UCSD-AML1 (cell line): ENCODE data around the gene TMEM220.
"Not testable (repeated sequence)": the region's sequence is repeated elsewhere in the genome, so short reads cannot be mapped to it uniquely, and the experiment has no call there.

Experiments used
- DNase-seq: peaks from one replicate; lab custom pipeline; 2025; ENCODE audit not compliant: unreplicated experiment; lab: John Stamatoyannopoulos, UW

Gene TMEM220

DNA sequence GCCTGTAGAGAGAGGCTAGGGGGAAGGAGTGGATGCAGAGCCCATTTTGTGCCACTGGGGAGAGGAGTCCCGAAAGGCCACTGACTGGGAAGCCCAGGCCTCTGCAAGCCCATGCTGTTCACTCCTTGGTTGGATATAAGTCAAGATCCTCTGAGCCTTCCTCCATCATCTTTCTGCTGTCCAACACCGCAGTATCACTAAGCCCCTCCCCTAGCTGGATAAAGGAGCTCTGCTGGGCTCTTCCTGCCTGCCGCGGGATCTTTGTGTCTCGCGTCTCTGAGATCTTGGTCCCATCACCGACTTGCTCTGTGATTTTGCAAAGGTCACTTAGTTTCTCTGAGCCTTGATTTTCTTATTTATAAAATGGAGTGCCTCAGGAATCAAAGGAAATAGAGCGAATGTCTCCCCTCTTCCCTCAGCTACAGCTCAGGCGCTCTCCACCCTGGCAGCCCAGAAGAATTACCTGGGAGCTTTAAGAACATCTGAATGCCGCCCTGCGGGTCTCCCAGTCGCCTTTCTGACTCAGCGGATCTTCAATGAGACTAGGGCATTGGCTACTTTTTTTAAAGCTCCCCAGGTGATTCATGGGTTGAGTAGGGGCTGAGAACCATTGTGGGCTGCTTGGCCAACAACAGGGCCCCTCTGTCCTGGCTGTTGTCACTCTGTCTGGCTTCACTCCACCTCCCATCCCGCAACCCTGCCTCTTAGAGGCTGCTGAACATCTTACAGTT lies 25.2 kb upstream of the TMEM220 start:
- no peak for DNase-seq

DNA sequence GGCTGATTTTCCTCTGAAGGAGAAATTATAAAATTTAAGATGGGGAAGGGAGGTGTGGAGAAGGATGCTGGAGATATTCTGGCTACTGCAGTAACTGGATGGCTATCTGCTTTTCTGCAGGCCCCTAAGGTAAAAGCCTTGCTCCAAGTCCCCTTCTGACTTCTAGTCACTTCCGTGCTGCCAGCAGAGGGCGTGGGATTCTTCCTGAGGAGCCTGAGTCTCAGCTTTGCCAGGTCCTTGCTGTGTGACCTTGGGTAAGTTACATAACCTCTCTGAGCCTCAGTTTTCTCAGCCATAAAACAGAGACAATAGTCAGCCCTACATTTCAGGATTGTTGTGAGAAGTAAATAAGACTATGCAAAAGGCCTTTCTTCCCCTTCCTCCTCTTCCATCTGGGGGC lies 24.3 kb upstream of the TMEM220 start:
- DNase-seq: peak; percentile 12

DNA sequence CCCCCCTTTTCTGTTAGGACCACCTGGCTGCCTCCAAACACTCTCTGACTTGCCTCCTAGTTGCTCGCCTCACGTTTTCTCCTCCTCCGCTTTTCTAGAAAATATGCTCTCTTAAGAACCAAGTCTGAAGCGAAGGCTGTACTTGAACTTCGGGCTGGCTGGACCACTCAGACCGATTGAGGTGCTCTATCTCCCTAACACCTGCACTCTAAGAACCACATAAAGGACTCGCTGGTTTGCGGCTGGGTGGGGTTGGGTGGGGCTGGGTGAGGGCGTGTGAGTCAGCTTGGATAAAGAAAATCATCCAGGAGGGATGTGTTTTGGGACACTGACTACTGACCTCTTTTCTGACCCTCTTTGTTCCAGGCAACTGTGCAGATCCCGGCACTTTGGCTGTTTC lies 22.9 kb upstream of the TMEM220 start:
- no peak for DNase-seq

DNA sequence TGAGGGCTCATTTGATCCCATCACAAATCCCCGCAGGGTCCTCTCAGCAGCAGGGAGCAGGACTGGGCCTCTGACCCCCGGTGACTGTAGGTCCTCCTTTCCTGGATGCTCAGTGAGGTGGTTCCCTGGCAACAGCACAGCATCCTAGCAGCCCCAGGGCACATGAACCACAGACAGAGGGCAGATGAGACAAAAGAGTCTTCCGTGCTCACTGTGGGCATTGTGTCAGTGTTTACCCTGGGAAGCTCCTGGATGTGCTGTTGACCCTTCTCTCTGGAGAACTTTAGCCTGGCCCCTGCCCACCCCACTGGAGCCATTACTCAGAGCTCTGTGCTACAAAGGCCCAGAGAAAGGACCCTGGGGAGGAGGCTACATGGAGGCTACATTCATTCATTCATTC lies 21.7 kb upstream of the TMEM220 start:
- DNase-seq: no peak

DNA sequence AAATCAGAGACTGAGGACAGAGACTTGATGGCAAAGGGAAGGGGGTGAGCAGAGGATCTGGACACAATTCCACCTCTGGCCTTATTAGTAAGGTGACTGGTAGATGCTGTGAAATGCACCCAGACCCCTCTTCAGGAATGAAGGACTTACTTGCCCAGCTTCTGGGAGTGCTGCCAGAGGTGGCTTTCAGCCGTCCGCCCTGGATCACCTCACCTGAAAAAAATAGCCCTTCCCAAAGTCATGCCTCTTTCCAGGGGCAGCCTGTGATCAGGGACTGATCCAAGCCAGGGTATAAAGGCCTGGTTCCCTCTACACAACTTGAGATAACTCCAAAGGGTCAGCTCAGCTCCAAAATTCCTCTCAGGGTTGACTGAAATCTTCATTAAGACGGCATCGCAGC lies 20.4 kb upstream of the TMEM220 start:
- no peak for DNase-seq

DNA sequence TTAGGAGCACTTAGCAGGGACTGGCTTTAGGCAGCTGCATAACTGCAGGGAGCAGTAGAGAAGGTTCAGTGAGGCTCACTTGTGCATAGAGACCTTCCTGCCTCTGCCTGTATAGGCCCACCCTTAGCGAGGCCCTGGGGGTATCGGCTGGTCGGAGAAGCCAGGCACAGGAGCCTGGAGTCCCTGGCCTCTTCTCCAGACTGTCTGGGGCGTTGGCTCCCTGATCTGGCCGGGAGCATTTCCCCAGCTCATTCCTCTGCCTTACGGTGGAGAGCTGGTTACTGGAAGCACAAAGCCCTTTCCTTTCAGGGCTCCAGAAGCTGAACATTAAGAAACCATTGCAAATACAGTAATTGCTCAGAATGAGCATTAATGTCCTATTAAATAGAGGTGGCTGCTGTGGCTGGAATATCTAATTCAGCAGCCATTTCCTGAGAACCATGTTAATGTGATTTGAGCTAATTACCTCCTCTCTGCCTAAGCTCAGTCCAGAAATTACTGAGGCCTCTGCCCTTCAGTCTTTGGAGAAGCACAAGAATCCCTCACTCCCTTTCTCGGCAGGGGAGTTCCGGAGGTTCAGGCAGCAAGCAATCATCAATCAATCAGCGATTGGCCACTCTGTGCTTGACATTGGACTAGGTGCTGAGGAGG lies 18.8 kb upstream of the TMEM220 start:
- DNase-seq: no peak

DNA sequence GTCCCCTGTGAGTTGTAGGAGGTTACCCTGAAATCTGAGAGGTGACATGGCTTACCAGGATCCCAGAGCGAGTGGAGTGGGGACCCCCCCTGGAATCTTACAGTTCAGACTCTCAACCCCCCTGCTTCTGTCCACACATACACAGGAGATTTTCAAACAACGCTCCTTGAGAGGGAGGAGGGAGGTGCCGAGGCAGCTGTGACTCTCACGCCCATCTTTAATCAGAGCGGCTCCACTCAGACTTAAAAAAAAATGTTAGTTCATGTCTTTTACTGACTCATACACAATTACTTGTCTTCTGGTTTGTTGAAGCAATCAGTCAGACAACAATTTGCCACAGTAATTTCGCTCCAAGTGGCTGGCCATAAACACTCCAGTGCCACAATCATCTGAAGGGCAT lies 15.4 kb upstream of the TMEM220 start:
- no peak for DNase-seq

DNA sequence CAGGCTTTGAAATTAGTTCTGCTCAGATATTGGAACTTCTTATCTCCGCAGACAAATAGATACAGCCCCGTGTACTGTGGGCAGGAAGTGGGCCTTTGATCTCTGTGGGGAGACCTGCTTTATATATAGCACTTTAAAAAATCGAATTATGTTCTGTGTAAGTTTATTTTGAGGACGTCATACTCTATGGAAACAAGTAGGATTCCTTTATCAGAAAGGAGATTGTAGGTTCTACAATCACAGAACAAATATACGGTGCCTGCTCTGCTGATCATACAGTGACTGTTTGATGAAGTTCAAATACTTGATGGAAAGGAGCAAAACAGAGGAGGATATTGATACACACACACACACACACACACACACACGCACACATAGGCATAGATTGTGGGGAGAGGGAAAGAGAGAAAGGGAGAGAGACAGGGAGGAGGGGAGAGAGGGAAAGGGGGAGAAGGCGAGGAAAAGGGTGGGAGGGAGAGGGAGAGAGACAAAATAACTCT lies 14.7 kb upstream of the TMEM220 start:
- no peak for DNase-seq

DNA sequence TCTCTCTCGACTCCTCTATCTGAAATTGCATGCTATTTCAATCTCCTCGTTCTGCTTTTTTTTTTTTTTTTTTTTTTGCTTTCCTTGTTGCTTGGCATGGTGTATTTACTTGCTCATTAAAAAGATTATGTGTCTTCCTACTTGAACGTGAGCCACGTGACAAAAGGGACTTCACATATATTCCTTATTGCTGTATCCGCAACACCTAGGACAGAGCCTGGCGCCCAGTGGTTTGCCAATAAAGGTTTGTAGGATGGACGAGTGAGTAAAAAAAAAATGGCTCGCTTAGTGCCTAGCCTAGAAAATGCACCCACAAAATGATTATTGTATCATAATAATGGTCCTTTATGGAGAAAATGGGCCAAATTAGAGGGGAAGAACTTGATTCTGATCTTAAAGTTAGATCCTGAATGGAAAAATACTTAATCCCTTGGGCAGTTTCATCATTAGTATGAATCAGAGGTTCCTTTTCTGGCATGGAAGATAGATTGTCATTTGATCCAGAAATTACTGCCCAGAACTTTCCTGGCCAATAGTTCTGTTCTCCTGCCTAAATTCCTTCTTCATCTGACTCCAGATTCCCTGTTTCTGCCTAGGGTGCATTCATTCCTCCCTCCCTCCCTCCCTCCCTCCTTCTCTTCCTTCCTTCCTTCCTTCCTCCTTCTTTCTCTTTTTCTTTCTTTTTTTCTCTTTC lies 13.6 kb upstream of the TMEM220 start:
- DNase-seq: no peak

DNA sequence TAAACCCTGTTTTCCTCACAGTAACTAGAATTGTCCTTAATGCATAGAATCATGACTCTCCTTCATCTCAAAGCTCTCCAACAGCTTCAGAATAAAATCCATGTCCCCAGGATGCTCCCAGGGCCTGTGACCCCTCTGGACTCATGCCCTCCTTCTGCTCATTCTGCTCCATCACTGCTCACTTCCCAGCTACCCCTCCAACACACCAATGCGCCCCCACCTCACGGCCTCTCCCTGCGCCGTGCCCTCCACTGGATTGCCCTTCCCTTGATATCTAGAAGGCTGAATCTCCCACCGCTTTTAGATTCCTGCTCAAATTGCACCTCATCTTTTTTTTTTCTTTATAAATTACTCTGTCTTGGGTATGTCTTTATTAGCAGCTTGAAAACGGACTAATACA lies 12.6 kb upstream of the TMEM220 start:
- no peak for DNase-seq

DNA sequence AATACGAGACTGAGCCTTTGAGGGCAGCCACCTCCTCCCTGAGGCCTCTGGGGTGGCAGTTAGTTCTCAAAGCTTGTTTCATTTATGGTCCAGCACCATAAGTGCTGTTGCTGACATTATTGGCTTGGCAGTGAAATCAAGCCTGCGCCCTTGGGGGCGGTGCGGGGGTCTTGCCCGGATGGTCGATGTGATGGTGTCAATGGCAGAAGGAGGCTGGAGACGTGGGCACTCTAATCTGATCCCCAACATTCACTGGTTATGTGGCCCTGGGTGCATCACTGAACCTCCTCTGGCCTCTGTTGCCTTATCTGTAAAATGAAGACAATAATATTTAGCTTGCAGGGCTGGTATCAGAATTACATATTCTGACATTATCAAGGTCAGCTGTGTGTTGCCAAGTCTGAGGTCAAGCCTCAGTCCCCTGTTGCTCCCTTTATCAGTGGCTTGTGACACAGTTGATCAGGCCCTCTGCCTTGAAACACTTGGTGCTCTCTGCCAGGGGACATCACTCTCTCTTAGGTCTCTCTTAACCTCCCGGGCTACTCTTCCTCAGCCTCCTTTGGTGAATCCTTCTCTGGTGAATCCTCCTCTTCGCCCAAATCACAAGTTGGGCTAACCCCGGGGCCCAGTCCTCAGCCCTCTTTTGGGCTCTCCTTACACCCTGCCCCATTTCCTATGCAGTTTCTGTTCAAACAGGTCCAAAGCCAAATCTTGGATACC lies 11.8 kb upstream of the TMEM220 start:
- no peak for DNase-seq

DNA sequence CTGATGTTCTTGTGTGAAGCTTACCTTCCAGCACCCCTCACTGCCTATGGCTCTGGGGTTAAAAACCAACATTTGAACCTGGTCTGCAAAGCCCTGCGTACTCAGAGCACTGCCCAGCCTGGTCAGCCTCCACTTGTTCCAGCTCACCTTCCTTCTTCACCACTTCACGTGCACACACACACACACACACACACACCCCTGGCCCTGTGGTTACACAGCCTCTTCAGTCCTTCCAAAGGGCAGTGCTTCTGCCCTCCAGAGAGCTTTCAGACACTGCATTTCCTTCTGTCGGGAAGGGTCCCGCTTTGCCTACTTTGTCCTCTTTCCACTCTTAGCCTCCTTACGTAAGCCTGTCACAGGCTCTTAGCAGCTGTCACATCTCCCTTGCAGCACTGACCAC lies 9.6 kb upstream of the TMEM220 start:
- no peak for DNase-seq

DNA sequence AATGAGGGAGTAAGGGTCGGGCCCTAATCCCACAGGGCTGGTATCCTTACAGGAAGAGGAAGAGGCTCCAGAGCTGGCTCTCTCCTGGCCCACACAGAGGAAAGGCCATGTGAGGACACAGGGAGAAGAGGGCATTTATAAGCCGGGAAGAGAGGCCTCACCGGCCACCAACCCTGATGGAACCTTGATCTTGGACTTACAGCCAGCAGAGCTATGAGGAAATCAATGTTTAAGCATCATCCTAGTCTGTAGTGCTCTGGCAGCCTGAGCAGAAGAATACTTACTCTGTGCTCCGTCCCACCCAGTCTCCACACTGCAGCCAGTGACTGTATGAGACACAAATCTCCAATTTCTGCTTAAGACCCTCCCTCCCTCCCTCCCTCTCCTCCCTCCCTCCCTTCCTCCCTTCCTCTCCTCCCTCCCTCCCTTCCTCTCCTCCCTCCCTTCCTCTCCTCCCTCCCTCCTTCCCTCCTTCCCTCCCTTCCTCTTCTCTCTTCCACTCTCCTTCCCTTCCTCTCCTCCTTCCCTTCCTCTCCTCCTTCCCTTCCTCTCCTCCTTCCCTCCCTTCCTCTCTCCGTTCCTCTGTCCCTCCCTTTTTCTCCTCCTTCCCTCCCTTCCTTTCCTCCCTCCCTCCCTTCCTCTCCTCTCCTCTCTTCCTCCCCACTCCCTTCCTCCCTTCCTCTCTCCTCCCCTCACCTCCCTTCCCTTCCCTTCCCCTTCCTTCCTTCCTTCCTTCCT lies 8.9 kb upstream of the TMEM220 start:
- no peak for DNase-seq

DNA sequence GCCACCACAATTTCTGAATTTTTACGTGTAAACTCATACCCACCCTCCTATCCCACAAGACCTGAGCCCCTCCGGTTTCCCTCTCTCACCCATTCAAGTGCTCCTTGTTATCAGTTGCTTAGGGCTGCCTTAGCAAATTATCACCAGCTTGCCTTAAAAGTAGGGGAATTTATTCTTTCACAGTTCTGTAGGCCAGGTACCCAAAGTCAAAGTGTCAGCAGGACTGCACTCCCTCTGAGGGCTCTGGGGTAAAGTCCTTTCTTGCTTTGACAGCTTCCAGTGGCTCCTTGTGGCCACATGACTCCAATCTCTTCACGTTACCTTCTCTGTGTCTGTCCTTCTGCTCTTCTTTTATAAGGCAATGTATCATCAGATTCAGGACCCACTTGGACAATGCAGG lies 7.9 kb upstream of the TMEM220 start:
- no peak for DNase-seq

DNA sequence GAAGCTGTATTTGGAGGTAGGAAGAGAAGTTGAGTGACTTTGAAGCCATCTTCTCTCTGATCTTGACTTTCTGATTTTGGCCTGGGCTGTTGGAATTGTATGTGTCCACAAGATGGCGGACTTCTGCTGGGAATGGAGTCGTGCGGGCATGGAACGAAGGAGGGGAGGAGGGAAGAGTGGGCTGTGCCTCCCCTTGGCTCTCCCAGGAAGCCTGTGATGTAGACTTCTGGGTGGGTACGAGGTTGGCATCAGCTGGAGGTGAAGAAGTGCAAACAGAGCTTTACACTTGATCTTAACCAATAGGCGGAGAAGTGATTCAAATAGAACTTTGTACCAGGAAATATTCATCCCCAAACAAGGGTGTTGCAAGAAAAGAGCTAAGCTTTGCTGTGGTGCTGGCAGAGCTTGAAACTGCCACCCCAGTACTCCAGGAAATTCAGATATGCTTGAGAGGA lies 7.4 kb upstream of the TMEM220 start:
- DNase-seq: peak; percentile 38

DNA sequence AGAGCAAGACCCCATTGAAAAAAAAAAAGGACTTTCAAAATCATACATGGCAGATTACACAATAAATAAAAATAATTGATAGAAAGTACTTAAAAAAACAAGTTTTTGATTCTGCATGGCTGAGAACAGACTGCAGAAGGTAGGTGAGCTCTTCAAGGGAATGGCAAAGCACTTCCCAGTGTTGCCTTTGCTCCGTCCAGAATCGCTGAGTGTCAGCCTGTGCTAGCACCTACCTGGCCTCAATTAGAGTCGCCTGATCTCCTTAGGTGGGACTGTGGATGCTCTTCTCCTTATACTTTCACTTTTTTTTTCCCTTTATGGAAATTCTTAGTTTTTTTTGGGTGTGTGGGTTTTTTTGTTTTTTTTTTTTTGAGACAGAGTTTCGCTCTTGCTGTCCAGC lies 6.0 kb upstream of the TMEM220 start:
- DNase-seq: no peak

DNA sequence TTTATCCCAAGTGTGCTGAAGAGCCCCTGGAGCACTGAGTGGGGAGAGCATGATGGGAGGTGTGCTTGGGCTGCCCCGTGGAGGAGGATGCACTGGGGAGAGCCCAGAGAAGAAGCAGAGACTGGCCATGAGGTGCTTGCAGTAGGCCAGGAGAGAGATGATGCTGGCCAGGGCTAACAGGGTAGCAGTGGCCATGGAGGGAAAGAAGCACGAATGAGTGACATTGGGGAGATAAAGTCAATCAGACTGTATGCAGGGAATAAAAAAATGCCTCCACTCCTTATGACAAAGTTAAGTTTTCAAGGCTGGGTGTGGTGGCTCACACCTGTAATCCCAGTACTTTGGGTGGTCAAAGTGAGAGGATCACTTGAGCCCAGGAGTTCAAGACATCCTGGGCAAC lies 5.4 kb upstream of the TMEM220 start:
- no peak for DNase-seq

DNA sequence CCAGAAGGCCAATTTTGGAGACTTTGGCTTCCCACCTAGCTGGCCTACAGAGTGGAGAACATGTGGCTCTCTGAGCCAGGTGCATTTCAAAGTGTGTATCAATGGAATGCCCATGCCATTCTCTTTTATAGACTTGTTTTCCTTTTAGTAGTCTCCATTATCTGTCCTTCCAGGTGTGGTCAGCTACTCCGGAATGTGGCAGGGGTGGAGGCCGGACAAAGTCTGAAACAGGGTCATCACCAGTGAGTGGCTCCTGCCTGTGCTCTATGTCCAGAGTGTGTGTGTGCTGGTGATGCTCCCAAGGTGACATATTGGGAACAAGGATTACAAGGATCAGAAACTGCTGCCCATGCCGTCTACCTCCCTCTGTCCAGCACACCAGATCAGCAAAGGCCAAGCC lies 3.8 kb upstream of the TMEM220 start:
- DNase-seq: no peak

DNA sequence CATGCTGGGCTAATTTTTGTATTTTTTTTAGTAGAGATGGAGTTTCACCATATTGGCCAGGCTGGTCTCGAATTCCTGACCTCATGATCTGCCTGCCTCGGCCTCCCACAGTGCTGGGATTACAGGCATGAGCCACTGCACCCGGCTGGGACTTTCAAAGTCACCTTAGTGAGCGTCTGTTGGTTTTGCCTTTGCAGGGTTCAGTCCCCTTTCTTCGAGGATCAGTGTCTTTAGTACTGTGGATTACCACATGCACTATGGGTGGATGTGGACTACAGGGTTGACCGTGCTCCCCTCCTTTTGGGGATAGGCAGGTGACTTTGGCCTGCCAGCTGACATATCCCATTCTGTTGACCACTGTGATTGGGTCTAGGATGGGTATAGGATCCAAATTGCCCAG lies 2.3 kb upstream of the TMEM220 start:
- DNase-seq: not testable (repeated sequence)

DNA sequence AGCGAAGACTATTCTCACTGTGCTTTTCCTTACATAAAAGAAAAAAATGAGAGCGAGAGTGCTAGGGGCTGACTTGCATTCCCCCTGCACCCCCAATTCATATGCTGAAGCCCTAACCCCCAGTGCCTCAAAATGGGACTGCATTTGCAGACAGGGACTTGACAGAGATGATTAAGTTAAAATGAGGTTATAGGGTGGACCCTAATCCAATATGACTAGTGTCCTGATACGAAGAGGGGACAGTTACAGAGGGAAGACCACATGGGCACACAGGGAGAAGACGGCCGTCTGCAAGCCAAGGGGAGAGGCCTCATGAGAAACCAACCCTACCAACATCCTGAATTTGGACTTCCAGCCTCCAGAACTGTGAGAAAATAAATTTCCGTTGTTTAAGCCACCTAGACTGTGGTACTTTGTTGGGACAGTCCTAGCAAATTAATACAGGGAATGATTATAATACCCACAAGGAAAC lies 1.6 kb upstream of the TMEM220 start:
- DNase-seq: no peak

DNA sequence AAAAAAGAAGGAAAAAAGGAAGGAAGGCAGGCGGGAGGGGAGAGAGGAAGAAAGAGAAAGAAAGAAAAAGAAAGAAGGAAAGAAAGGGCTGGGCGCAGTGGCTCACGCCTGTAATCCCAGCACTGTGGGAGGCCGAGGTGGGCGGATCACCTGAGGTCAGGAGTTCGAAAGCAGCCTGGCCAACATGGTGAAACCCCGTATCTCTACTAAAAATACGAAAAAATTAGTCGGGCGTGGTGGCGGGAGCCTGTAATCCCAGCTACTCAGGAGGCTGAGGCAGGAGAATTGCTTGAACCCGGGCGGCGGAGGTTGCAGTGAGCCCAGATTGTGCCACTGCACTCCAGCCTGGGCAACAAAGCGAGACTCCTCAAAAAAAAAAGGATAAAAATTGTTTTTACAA lies 424 bp upstream of the TMEM220 start:
- not testable (repeated sequence) for DNase-seq
